ENCODE results near the gene TAF1A.

DNA sequence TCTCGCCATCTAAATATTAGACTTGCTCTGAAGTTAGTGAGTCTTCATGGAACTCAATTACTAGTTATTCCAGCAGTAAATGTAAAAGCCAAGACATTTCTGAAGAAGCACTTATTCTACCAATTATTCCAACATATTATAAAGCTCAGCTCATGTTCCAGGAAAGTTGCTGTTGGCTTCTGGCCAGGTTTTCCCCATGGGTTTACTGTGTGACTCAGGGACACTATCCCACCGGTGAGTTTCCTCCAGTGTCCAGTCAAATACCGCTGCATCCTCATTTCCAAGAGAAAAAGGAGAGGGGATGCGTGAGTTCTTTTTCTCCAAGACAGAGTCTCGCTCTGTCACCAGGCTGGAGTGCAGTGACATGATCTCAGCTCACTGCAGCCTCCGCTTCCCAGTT lies 32.6 kb downstream of the TAF1A start:
- TF ChIP-seq EZH2 (IDR thresholded peaks at IDR 0.05): no peak
- TF ChIP-seq CTCF (IDR thresholded peaks at IDR 0.05 in 2 of 3, conservative IDR thresholded peaks at IDR 0.05 in 1 of 3; ENCODE audit: borderline replicate concordance in 1 of 3, insufficient read depth in 1 of 3, low read depth in 2 of 3, low read length in 2 of 3): no peak
- TF ChIP-seq POLR2AphosphoS5 (IDR thresholded peaks at IDR 0.05; ENCODE audit: low read depth, low read length): no peak
- no peak for TF ChIP-seq POLR2A (IDR thresholded peaks at IDR 0.05; ENCODE audit: borderline replicate concordance, extremely low read depth, insufficient read depth, insufficient read length)
- TF ChIP-seq, protein P1, sequence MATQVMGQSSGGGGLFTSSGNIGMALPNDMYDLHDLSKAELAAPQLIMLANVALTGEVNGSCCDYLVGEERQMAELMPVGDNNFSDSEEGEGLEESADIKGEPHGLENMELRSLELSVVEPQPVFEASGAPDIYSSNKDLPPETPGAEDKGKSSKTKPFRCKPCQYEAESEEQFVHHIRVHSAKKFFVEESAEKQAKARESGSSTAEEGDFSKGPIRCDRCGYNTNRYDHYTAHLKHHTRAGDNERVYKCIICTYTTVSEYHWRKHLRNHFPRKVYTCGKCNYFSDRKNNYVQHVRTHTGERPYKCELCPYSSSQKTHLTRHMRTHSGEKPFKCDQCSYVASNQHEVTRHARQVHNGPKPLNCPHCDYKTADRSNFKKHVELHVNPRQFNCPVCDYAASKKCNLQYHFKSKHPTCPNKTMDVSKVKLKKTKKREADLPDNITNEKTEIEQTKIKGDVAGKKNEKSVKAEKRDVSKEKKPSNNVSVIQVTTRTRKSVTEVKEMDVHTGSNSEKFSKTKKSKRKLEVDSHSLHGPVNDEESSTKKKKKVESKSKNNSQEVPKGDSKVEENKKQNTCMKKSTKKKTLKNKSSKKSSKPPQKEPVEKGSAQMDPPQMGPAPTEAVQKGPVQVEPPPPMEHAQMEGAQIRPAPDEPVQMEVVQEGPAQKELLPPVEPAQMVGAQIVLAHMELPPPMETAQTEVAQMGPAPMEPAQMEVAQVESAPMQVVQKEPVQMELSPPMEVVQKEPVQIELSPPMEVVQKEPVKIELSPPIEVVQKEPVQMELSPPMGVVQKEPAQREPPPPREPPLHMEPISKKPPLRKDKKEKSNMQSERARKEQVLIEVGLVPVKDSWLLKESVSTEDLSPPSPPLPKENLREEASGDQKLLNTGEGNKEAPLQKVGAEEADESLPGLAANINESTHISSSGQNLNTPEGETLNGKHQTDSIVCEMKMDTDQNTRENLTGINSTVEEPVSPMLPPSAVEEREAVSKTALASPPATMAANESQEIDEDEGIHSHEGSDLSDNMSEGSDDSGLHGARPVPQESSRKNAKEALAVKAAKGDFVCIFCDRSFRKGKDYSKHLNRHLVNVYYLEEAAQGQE (IDR thresholded peaks at IDR 0.05; ENCODE audit: low read depth): no peak
- no peak for TF ChIP-seq ZNF274 (IDR thresholded peaks at IDR 0.05; ENCODE audit: low read depth, low read length)
- no peak for TF ChIP-seq RAD21 (IDR thresholded peaks at IDR 0.05; ENCODE audit: low read depth)
- TF ChIP-seq TCF7L2 (IDR thresholded peaks at IDR 0.05; ENCODE audit: borderline replicate concordance, extremely low read depth, insufficient read depth, insufficient read length): no peak
- TF ChIP-seq SP1 (IDR thresholded peaks at IDR 0.05; ENCODE audit: low read depth): no peak

All from HCT116 (cell line).